GM12878 (cell line): ENCODE measurements around the gene NEMP2. TPM values are rescaled to one million over a fixed set of nuclear protein-coding genes. Genes with fewer than 3 reads are reported as not detected.

ENCODE experiments used
- ATAC-seq: fragments of 200-7000 bp; cut with Tn5 transposase; 3 replicates; pipeline ENCODE4 v1.9.1; 2020; ENCODE audit warnings: mild to moderate bottlenecking, moderate library complexity
- BruUV-seq: library from RNA; stranded (reverse); fragments of 400-500 nt; replicated peaks from 2 replicates; lab custom pipeline; 2021; lab: Mats Ljungman, UMichigan
- CTCF ChIA-PET: fragments of 300-600 bp; sonication (Branson Sonifier 250); formaldehyde crosslinking; extraction: SDS; loops from one replicate; lab custom pipeline; 2021; ENCODE audit warnings: inconsistent platforms; lab: Yijun Ruan, JAX
- POLR2A ChIA-PET: fragments of 350-600 bp; formaldehyde crosslinking; extraction: SDS; loops from one replicate; lab custom pipeline; 2021; ENCODE audit warnings: inconsistent platforms; lab: Charles Lee
- RAD21 ChIA-PET: fragments of 300-600 bp; sonication (Branson Sonifier 250); formaldehyde crosslinking; loops from one replicate; lab custom pipeline; 2023; ENCODE audit warnings: antibody characterized with exemption; ENCODE audit not compliant: unreplicated experiment; lab: Charles Lee
- SMC1A ChIA-PET: fragments of 300-600 bp; sonication (Branson Sonifier 250); formaldehyde crosslinking; loops from one replicate; lab custom pipeline; 2023; ENCODE audit not compliant: unreplicated experiment, uncharacterized antibody; lab: Charles Lee
- DNase-seq: peaks from one replicate; pipeline ENCODE4 v3.0.0-alpha.2; 2011; ENCODE audit warnings: low read depth, low spot score
- FAIRE-seq: peaks from 3 replicates; lab custom pipeline; 2011; peaks lifted over from hg19 to GRCh38; lab: Jason Lieb, UNC
- H2AFZ ChIP-seq: 2 replicates; pipeline ENCODE4 v1.6.0; 2011; ENCODE audit warnings: low read depth, low read length, control low read depth; ENCODE audit not compliant: control insufficient read depth
- H3K27ac ChIP-seq: 2 replicates; pipeline ENCODE4 v1.5.1; 2011; ENCODE audit warnings: control low read depth; ENCODE audit not compliant: control insufficient read depth, insufficient read depth
- H3K27me3 ChIP-seq, 2 experiments: replicated peaks in 1 of 2; 2 replicates each; pipeline versions ENCODE4 v1.6.0 to v1.6.1; 2011; ENCODE audit warnings: low read length in 1 of 2; ENCODE audit not compliant: control insufficient read depth in 2 of 2, insufficient read depth in 2 of 2
- H3K36me3 ChIP-seq, 2 experiments: 2 replicates each; pipeline ENCODE4 v1.5.1; 2011; ENCODE audit warnings: low read length in 1 of 2; ENCODE audit not compliant: control insufficient read depth in 2 of 2, insufficient read depth in 2 of 2
- H3K4me1 ChIP-seq: 2 replicates; pipeline ENCODE4 v1.6.1; 2011; ENCODE audit warnings: mild to moderate bottlenecking, low read length, moderate library complexity, mixed read lengths; ENCODE audit not compliant: control insufficient read depth, insufficient read depth
- H3K4me2 ChIP-seq: 2 replicates; pipeline ENCODE4 v1.6.0; 2011; ENCODE audit warnings: control low read depth; ENCODE audit not compliant: control insufficient read depth, insufficient read depth
- H3K4me3 ChIP-seq: fragments of 200-600 bp; sonication (generic); 2 replicates; pipeline ENCODE4 v1.5.1; 2016
- H3K79me2 ChIP-seq: 2 replicates; pipeline ENCODE4 v1.6.0; 2011; ENCODE audit warnings: low read length; ENCODE audit not compliant: control insufficient read depth, insufficient read depth
- H3K9ac ChIP-seq: 2 replicates; pipeline ENCODE4 v1.8.0; 2011; ENCODE audit warnings: low read length, control low read depth, mixed read lengths; ENCODE audit not compliant: control insufficient read depth, insufficient read depth
- H3K9me3 ChIP-seq: replicated peaks from 3 replicates; pipeline ENCODE4 v1.5.1; 2011; ENCODE audit warnings: mild to moderate bottlenecking, low read length; ENCODE audit not compliant: control insufficient read depth, insufficient read depth
- H4K20me1 ChIP-seq: 2 replicates; pipeline ENCODE4 v1.6.0; 2011; ENCODE audit not compliant: control insufficient read depth, insufficient read depth
- CBFB ChIP-seq: IDR thresholded peaks from 2 replicates; pipeline ENCODE4 v1.6.1; 2016; ENCODE audit warnings: antibody characterized with exemption, low read depth
- CBX3 ChIP-seq: fragments of 200-600 bp; sonication (generic); IDR thresholded peaks from 2 replicates; pipeline ENCODE4 v1.6.1; 2016; ENCODE audit warnings: low read depth, borderline replicate concordance
- CEBPB ChIP-seq, 2 experiments: fragments of 150-350 bp in 1 of 2; IDR thresholded peaks; 2 replicates each; pipeline ENCODE4 v1.6.1; 2012 to 2014; ENCODE audit warnings: low read depth in 2 of 2, low read length in 2 of 2, borderline replicate concordance in 1 of 2, inconsistent platforms in 1 of 2
- CHD2 ChIP-seq: IDR thresholded peaks from 2 replicates; pipeline ENCODE4 v1.6.1; 2011; ENCODE audit warnings: low read depth, low read length, improper control_type of control experiment, borderline replicate concordance
- CHD4 ChIP-seq: fragments of 200-600 bp; sonication (generic); IDR thresholded peaks from 2 replicates; pipeline ENCODE4 v1.6.1; 2016; ENCODE audit warnings: mild to moderate bottlenecking
- ESRRA ChIP-seq: IDR thresholded peaks from 2 replicates; pipeline ENCODE4 v1.6.1; 2012; ENCODE audit warnings: mild to moderate bottlenecking, low read length, improper control_type of control experiment
- FOXM1 ChIP-seq: IDR thresholded peaks from 2 replicates; pipeline ENCODE4 v1.6.1; 2012; ENCODE audit warnings: low read depth, mild to moderate bottlenecking, inconsistent platforms, low read length, moderate library complexity
- HDAC2 ChIP-seq: fragments of 200-600 bp; sonication (generic); IDR thresholded peaks from 2 replicates; pipeline ENCODE4 v1.6.1; 2017
- JUND ChIP-seq: IDR thresholded peaks from 2 replicates; pipeline ENCODE4 v1.6.1; 2012; ENCODE audit warnings: low read depth, mild to moderate bottlenecking, low read length, improper control_type of control experiment, moderate library complexity
- KAT2A ChIP-seq: conservative IDR thresholded peaks from 2 replicates; pipeline ENCODE4 v1.6.1; 2011; ENCODE audit warnings: low read depth, low read length; ENCODE audit not compliant: control insufficient read depth
- MEF2A ChIP-seq: IDR thresholded peaks from 2 replicates; pipeline ENCODE4 v1.6.1; 2011; ENCODE audit warnings: low read depth, mild to moderate bottlenecking, low read length, moderate library complexity; ENCODE audit not compliant: insufficient read depth
- MEF2B ChIP-seq: fragments of 450-650 bp; IDR thresholded peaks from 2 replicates; pipeline ENCODE4 v1.6.1; 2018; ENCODE audit warnings: mild to moderate bottlenecking, moderate library complexity; ENCODE audit not compliant: partially characterized antibody, poor library complexity, severe bottlenecking
- MTA3 ChIP-seq: IDR thresholded peaks from 2 replicates; pipeline ENCODE4 v1.6.1; 2012; ENCODE audit warnings: low read length, inconsistent platforms, borderline replicate concordance
- NBN ChIP-seq: fragments of 450-650 bp; IDR thresholded peaks from 2 replicates; pipeline ENCODE4 v1.6.1; 2016
- NFIC ChIP-seq: IDR thresholded peaks from 2 replicates; pipeline ENCODE4 v1.6.1; 2012; ENCODE audit warnings: low read depth, mild to moderate bottlenecking, inconsistent platforms, low read length, moderate library complexity
- NFYB ChIP-seq: IDR thresholded peaks from 2 replicates; pipeline ENCODE4 v1.6.1; 2011; ENCODE audit warnings: low read depth, mild to moderate bottlenecking, low read length, improper control_type of control experiment, moderate library complexity; ENCODE audit not compliant: insufficient read depth
- PML ChIP-seq: IDR thresholded peaks from 2 replicates; pipeline ENCODE4 v1.6.1; 2012; ENCODE audit warnings: low read length, inconsistent platforms
- RAD51 ChIP-seq: fragments of 450-650 bp; IDR thresholded peaks from 2 replicates; pipeline ENCODE4 v1.6.1; 2016; ENCODE audit warnings: moderate library complexity, mild to moderate bottlenecking, inconsistent platforms
- SPI1 ChIP-seq: IDR thresholded peaks from 2 replicates; pipeline ENCODE4 v1.6.1; 2011; ENCODE audit warnings: low read depth, mild to moderate bottlenecking, low read length, moderate library complexity, borderline replicate concordance; ENCODE audit not compliant: insufficient read depth
- WGBS: methylation state at CpG from one replicate; pipeline ENCODE4 v1.1.6; 2016; ENCODE audit warnings: low lambda C conversion rate; ENCODE audit not compliant: insufficient replicate concordance, insufficient coverage; ENCODE audit errors: missing lambda C conversion rate; 5-methylcytosine and 5-hydroxymethylcytosine counted together
- in situ Hi-C: fragments of 300-500 bp; cut with MboI; formaldehyde crosslinking; loops from 9 replicates; pipeline ENCODE4 v1.14.3; 2018; ENCODE audit warnings: mixed read lengths
- intact Hi-C: fragments of 100-400 bp; cut with micrococcal nuclease; formaldehyde crosslinking; loops from one replicate; pipeline ENCODE4 v1.14.2; 2022; ENCODE audit not compliant: unreplicated experiment
- polyA plus RNA-seq, 11 experiments: library from polyadenylated mRNA; depleted of rRNA in 4 of 11; unstranded in 6 of 11; stranded (reverse) in 5 of 11; fragments of >200 nt; fragmentation: Nextera tagmentation in 4 of 11; fragmentation: Illumina TruSeq in 1 of 11; extraction: Ambion mirVana in 4 of 11; extraction: Trizol in 1 of 11; gene quantifications; 1 replicate in 1 of 11; 2 replicates in 10 of 11; pipeline versions ENCODE4 v1.2.1 to v1.2.3, GENCODE V29; 2011 to 2016; ENCODE audit warnings: inconsistent platforms in 2 of 11, missing spikeins in 2 of 11, low read depth in 1 of 11
- total RNA-seq, 4 experiments: library from RNA; depleted of rRNA in 3 of 4; stranded (reverse); fragments of >200 nt in 3 of 4; fragmentation: Illumina TruSeq in 1 of 4; extraction: Trizol in 1 of 4; gene quantifications; 2 replicates each; pipeline versions ENCODE4 v1.2.1 to v1.2.3, GENCODE V29; 2013 to 2021
- TF ChIP-seq, protein P1 (sequence below): IDR thresholded peaks from 2 replicates; pipeline ENCODE4 v1.6.1; 2012; ENCODE audit warnings: low read length, inconsistent platforms

NEMP2 gene
- total and polyA plus RNA-seq, 10 of the 15 experiments (the other 5 are each of a cell fraction or from before 2014, with no cell fraction given), result 2.3 to 14.0 (median 8.1) TPM

- in situ Hi-C loops, result no loop called here
- peak overlapping the region; percentile 90 for H3K4me2 ChIP-seq
Measured at GRCh38 chr2:190465060-190465459, 69.5 kb downstream of the NEMP2 start.

More at GRCh38 chr2:190465060-190465459, 69.5 kb downstream of the NEMP2 start:
- ChIA-PET SMC1A (no interaction called here), CTCF (no interaction called here), RAD21 (no interaction called here), POLR2A (no interaction called here)
- Histone ChIP-seq H3K9me3 (no peaks in the 10 kb centered on the region; the same call in 2 of the 3 replicates), H3K36me3 (no peaks in the 10 kb centered on the region; a peak in 1 of 4 replicates), H3K79me2 (peaks cover 43% of the 10 kb centered on the region), H4K20me1 (no peaks in the 10 kb centered on the region), H3K4me3 (peak overlapping the region; percentile 16; the same call in 1 of the 2 replicates), H3K4me1 (peaks cover 59% of the 10 kb centered on the region), H3K9ac (peak overlapping the region; percentile 30; the same call in 1 of the 2 replicates), H3K27me3 (no peaks in the 10 kb centered on the region), H2AFZ (no peak overlapping the region), H3K27ac (peak overlapping the region; percentile 82)
- FAIRE-seq, result no peak
- intact Hi-C loops, result no loop called here
- no TSS peak for BruUV-seq
- 0% methylated on average over 2 of the region's 2 CpGs for WGBS
- peak; percentile 50 for ATAC-seq
- DNase-seq, result no peak
- TF ChIP-seq RAD51, result no peak
- 0 out of 2 replicates have a peak, but pooled peaks have one; percentile 35 for TF ChIP-seq PML
- peak; percentile 94 for TF ChIP-seq MEF2A
- peak in 1 of 2 experiments; percentile 41; a peak in 1 of 4 replicates for TF ChIP-seq CEBPB (IDR thresholded peaks at IDR 0.05; ENCODE audit: borderline replicate concordance in 1 of 2, low read depth in 2 of 2, low read length in 2 of 2)
- TF ChIP-seq NBN, result no peak
- peak; percentile 23 for TF ChIP-seq MEF2B
- TF ChIP-seq FOXM1, result peak; percentile 62; the same call in 1 of the 2 replicates
- TF ChIP-seq CBX3, result no peak
- TF ChIP-seq MTA3, result 0 out of 2 replicates have a peak, but pooled peaks have one; percentile 54
- TF ChIP-seq KAT2A, result no peak
- TF ChIP-seq, protein P1, sequence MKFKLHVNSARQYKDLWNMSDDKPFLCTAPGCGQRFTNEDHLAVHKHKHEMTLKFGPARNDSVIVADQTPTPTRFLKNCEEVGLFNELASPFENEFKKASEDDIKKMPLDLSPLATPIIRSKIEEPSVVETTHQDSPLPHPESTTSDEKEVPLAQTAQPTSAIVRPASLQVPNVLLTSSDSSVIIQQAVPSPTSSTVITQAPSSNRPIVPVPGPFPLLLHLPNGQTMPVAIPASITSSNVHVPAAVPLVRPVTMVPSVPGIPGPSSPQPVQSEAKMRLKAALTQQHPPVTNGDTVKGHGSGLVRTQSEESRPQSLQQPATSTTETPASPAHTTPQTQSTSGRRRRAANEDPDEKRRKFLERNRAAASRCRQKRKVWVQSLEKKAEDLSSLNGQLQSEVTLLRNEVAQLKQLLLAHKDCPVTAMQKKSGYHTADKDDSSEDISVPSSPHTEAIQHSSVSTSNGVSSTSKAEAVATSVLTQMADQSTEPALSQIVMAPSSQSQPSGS, result peak; percentile 62; the same call in 1 of the 2 replicates
- no peak for TF ChIP-seq CHD2
- no peak for TF ChIP-seq ESRRA
- TF ChIP-seq SPI1, result peak; percentile 58
- no peak for TF ChIP-seq CBFB
- no peak for TF ChIP-seq HDAC2
- no peak for TF ChIP-seq JUND
- TF ChIP-seq NFIC, result peak; percentile 75
- TF ChIP-seq NFYB, result no peak
- TF ChIP-seq CHD4, result no peak
